Measurements from ENCODE around the gene SV2C.

- TF ChIP-seq POLR2A (IDR thresholded peaks at IDR 0.05): no peak
- TF ChIP-seq, protein P1, sequence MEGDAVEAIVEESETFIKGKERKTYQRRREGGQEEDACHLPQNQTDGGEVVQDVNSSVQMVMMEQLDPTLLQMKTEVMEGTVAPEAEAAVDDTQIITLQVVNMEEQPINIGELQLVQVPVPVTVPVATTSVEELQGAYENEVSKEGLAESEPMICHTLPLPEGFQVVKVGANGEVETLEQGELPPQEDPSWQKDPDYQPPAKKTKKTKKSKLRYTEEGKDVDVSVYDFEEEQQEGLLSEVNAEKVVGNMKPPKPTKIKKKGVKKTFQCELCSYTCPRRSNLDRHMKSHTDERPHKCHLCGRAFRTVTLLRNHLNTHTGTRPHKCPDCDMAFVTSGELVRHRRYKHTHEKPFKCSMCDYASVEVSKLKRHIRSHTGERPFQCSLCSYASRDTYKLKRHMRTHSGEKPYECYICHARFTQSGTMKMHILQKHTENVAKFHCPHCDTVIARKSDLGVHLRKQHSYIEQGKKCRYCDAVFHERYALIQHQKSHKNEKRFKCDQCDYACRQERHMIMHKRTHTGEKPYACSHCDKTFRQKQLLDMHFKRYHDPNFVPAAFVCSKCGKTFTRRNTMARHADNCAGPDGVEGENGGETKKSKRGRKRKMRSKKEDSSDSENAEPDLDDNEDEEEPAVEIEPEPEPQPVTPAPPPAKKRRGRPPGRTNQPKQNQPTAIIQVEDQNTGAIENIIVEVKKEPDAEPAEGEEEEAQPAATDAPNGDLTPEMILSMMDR (IDR thresholded peaks at IDR 0.05): no peak
- TF ChIP-seq POLR2AphosphoS5 (IDR thresholded peaks at IDR 0.05; ENCODE audit: insufficient read depth in 1 of 2, low read depth in 1 of 2): no peak
Observed at GRCh38 chr5:76069061-76069735, 14.0 kb upstream of the SV2C start.

Data from vagina (tissue), 2 donors.